Mammary epithelial cell (primary cell): ENCODE data around the gene PLEK.

ENCODE experiments used
- EZH2 ChIP-seq: IDR thresholded peaks from 2 replicates; pipeline ENCODE4 v1.6.1; 2012; ENCODE audit warnings: low read length, inconsistent platforms, borderline replicate concordance
- TF ChIP-seq, protein P1 (sequence below), 2 donors: IDR thresholded peaks in 1 of 2; conservative IDR thresholded peaks in 1 of 2; 2 replicates each; pipeline ENCODE4 v1.5.1; 2011 to 2012; ENCODE audit warnings: inconsistent platforms in 2 of 2, low read length in 2 of 2, mild to moderate bottlenecking in 2 of 2, control low read depth in 1 of 2, low read depth in 1 of 2; ENCODE audit not compliant: insufficient read depth in 1 of 2; ENCODE audit errors: extremely low read depth in 1 of 2

DNA sequence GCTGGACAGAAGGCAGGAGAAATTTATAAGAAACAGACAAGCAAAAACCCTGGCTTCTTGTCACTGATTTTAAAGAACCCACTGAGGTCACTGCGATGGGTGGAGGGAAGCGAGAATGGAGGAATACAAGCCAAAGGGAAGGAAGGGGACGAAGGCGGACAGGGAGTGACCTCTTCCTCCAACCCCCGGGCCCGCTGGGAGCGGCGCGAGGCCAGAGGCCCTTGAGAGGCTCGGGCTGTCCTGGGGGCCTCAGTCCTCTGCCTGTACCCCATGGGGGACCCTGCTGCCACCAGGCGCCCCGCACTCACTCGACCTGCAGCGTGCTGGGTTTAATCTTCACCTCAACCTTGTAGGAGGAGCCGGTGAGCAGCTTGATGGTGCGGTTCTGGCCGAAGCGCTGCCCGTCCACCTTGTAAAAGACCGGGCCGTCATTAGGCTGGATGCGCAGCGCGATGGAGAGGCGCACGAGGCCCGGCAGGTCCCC, 46.1 kb upstream of the PLEK start:
- TF ChIP-seq, protein P1, sequence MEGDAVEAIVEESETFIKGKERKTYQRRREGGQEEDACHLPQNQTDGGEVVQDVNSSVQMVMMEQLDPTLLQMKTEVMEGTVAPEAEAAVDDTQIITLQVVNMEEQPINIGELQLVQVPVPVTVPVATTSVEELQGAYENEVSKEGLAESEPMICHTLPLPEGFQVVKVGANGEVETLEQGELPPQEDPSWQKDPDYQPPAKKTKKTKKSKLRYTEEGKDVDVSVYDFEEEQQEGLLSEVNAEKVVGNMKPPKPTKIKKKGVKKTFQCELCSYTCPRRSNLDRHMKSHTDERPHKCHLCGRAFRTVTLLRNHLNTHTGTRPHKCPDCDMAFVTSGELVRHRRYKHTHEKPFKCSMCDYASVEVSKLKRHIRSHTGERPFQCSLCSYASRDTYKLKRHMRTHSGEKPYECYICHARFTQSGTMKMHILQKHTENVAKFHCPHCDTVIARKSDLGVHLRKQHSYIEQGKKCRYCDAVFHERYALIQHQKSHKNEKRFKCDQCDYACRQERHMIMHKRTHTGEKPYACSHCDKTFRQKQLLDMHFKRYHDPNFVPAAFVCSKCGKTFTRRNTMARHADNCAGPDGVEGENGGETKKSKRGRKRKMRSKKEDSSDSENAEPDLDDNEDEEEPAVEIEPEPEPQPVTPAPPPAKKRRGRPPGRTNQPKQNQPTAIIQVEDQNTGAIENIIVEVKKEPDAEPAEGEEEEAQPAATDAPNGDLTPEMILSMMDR (conservative IDR thresholded peaks at IDR 0.05 in 1 of 2, IDR thresholded peaks at IDR 0.05 in 1 of 2; ENCODE audit: extremely low read depth in 1 of 2, insufficient read depth in 1 of 2, low read depth in 1 of 2, low read length in 2 of 2), result no peak
- no peak for TF ChIP-seq EZH2
